ENCODE results near the gene RANBP9. TPM values are rescaled to one million over a fixed set of nuclear protein-coding genes. Genes with fewer than 3 reads are reported as not detected.

RANBP9 gene
- total and polyA plus RNA-seq, 2 donors (not counting 3 experiments of a cell fraction or from before 2014, with no cell fraction given), result 15.1 to 40.2 TPM

DNA sequence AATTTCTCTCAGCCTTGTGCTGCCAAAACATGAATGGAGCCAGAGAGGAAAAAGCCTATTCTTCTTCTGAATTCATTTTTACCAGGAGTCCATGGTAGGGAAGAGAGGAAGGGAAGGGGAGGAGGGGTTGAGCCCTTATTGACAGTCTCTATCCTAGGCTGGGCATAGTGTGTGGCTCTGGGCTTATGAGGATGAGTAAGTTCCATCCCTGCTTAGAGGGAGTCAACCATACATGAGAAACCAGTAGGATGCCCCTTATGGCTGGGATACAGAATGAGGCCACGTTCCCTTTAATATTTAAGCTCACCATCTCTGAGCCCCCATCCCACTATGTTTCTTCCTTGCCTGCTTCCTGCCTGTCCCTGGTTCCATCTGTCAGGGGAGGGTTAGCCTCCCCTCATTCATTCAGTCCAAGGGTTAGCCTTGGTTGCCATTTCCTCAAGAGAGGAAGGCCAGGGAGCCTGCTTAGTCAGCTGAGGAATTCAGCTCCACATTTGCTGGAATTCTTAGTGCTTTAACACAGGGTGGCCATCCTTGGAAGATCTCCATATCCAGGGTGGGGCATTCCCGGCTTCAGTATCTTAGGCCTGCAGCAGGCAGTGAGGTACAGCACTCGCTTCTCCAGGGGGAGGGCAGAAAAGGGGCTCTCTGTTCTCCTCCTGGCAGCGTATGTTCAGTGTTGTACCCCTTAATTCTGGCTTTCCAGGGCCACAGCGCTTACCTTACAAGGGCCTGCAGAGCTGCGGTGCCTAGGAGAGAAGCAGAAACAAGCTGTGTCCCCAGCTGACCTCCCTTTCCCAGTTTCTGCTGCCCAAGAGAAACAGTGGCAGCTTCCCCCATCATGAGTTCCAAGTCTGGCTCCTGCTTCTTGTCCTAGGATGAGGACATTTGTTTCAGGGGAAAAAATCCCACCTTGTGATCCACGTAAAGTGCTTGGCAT is 124.8 kb downstream of the RANBP9 start:
- CTCF ChIA-PET, result interaction anchor here (2.0 kb wide), 1 partner anchor 12 kb away, joined by 13 read pairs; the partner anchor contains the start of gene SIRT5
- dilution Hi-C loops (cut with MboI; ENCODE audit: extremely low pct_ligation_motif_present, low sequenced_read_pairs) (no loop called here), intact Hi-C loops (cut with micrococcal nuclease) (no loop called here)
- H3K27me3 ChIP-seq (ENCODE audit: control insufficient read depth in 2 of 2, insufficient read depth in 2 of 2, low read length in 2 of 2), result no peaks in the 10 kb centered on the region
- no peaks in the 10 kb centered on the region for H3K9me1 ChIP-seq (replicated peaks; ENCODE audit: control insufficient read depth, extremely low read depth, insufficient read depth, low read length)
- POLR2A ChIA-PET, result no interaction called here
- DNase-seq (ENCODE audit: low read depth, low spot score), result no peak
- BruUV-seq (replicated peaks), result no TSS peak
- peaks cover 0 to 5% of the 10 kb centered on the region in 2 experiments for H3K36me3 ChIP-seq (ENCODE audit: control insufficient read depth in 2 of 2, extremely low read depth in 1 of 2, insufficient read depth in 2 of 2, low read length in 2 of 2)
- no peak overlapping the region for H3K9ac ChIP-seq (replicated peaks; ENCODE audit: extremely low read depth, insufficient read depth, low read length)
- no peak overlapping the region for H3K27ac ChIP-seq (ENCODE audit: insufficient read depth, low read depth, low read length)
- H3K9me3 ChIP-seq (replicated peaks; ENCODE audit: control insufficient read depth, insufficient read depth, low read length), result no peaks in the 10 kb centered on the region
- TF ChIP-seq FOS (IDR thresholded peaks at IDR 0.05; ENCODE audit: borderline replicate concordance, insufficient read depth, low read length) (no peak), MYC (IDR thresholded peaks at IDR 0.05; ENCODE audit: low read depth, low read length) (no peak), EZH2 (IDR thresholded peaks at IDR 0.05; ENCODE audit: borderline replicate concordance, low read depth, low read length, severe bottlenecking) (no peak), POLR2A (IDR thresholded peaks at IDR 0.05; ENCODE audit: low read depth, low read length) (no peak)
- TF ChIP-seq, protein P1, sequence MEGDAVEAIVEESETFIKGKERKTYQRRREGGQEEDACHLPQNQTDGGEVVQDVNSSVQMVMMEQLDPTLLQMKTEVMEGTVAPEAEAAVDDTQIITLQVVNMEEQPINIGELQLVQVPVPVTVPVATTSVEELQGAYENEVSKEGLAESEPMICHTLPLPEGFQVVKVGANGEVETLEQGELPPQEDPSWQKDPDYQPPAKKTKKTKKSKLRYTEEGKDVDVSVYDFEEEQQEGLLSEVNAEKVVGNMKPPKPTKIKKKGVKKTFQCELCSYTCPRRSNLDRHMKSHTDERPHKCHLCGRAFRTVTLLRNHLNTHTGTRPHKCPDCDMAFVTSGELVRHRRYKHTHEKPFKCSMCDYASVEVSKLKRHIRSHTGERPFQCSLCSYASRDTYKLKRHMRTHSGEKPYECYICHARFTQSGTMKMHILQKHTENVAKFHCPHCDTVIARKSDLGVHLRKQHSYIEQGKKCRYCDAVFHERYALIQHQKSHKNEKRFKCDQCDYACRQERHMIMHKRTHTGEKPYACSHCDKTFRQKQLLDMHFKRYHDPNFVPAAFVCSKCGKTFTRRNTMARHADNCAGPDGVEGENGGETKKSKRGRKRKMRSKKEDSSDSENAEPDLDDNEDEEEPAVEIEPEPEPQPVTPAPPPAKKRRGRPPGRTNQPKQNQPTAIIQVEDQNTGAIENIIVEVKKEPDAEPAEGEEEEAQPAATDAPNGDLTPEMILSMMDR (IDR thresholded peaks at IDR 0.05; ENCODE audit: extremely low read depth in 1 of 2, insufficient read depth in 1 of 2, low read depth in 1 of 2, low read length in 2 of 2), result no peak
- H3K4me3 ChIP-seq (replicated peaks in 1 of 3; ENCODE audit: insufficient read depth in 1 of 3, low read depth in 1 of 3, low read length in 3 of 3), result no peak overlapping the region
- no peak for FAIRE-seq
- no peak overlapping the region for H2AFZ ChIP-seq (ENCODE audit: low read depth, low read length)
- H3K79me2 ChIP-seq (ENCODE audit: control insufficient read depth, insufficient read depth, low read length), result no peaks in the 10 kb centered on the region
- H4K20me1 ChIP-seq (replicated peaks; ENCODE audit: control insufficient read depth, extremely low read depth, insufficient read depth, low read length), result no peaks in the 10 kb centered on the region
- H3K4me1 ChIP-seq (ENCODE audit: control insufficient read depth, extremely low read depth, insufficient read depth, low read length), result no peaks in the 10 kb centered on the region
- H3K4me2 ChIP-seq (ENCODE audit: insufficient read depth, low read length), result no peak overlapping the region

Measured in endothelial cell of umbilical vein (primary cell).